Measurements from ENCODE around the gene MAL.

GRCh38 chr2:95012881-95013550, 12.5 kb upstream of the MAL start:
- TF ChIP-seq CTCF (IDR thresholded peaks at IDR 0.05; ENCODE audit: low read depth, low read length): no peak
- no peak for TF ChIP-seq POLR2A (IDR thresholded peaks at IDR 0.05; ENCODE audit: extremely low read depth, insufficient read length)
- no peak for TF ChIP-seq MYC (IDR thresholded peaks at IDR 0.05; ENCODE audit: low read depth, low read length)
